Hepatocyte (in vitro differentiated cells): ENCODE data around the gene SPRR5. TPM values are rescaled to one million over a fixed set of nuclear protein-coding genes. Genes with fewer than 3 reads are reported as not detected.

Source experiments
- DNase-seq: peaks from one replicate; pipeline ENCODE4 v3.0.0-alpha.2; 2016; ENCODE audit warnings: low spot score
- H2AFZ ChIP-seq: fragments of 200-600 bp; sonication (generic); 2 replicates; pipeline ENCODE4 v1.6.0; 2016; ENCODE audit warnings: antibody characterized with exemption, mild to moderate bottlenecking
- H3K27ac ChIP-seq: fragments of 200-600 bp; sonication (generic); 2 replicates; pipeline ENCODE4 v1.5.1; 2016; ENCODE audit warnings: mild to moderate bottlenecking
- H3K27me3 ChIP-seq: fragments of 200-600 bp; sonication (generic); 2 replicates; pipeline ENCODE4 v1.6.1; 2016
- H3K36me3 ChIP-seq: fragments of 200-600 bp; sonication (generic); replicated peaks from 2 replicates; pipeline ENCODE4 v1.5.1; 2016; ENCODE audit warnings: low read depth; ENCODE audit not compliant: insufficient read depth
- H3K4me1 ChIP-seq: fragments of 200-600 bp; sonication (generic); 2 replicates; pipeline ENCODE4 v1.5.1; 2016; ENCODE audit warnings: mild to moderate bottlenecking, moderate library complexity; ENCODE audit not compliant: insufficient read depth
- H3K4me2 ChIP-seq: fragments of 200-600 bp; sonication (generic); 2 replicates; pipeline ENCODE4 v1.6.0; 2016
- H3K4me3 ChIP-seq: fragments of 200-600 bp; sonication (generic); 2 replicates; pipeline ENCODE4 v1.5.1; 2016; ENCODE audit warnings: mild to moderate bottlenecking
- H3K79me2 ChIP-seq: fragments of 200-600 bp; sonication (generic); 2 replicates; pipeline ENCODE4 v1.6.0; 2017; ENCODE audit warnings: mild to moderate bottlenecking
- H3K9me2 ChIP-seq: fragments of 200-600 bp; sonication (generic); replicated peaks from 2 replicates; pipeline ENCODE4 v1.6.0; 2017; ENCODE audit warnings: mild to moderate bottlenecking; ENCODE audit not compliant: insufficient read depth
- H3K9me3 ChIP-seq: fragments of 200-600 bp; sonication (generic); 2 replicates; pipeline ENCODE4 v1.5.1; 2016; ENCODE audit warnings: low read depth, mild to moderate bottlenecking
- H4K20me1 ChIP-seq: fragments of 200-600 bp; sonication (generic); 2 replicates; pipeline ENCODE4 v1.6.0; 2016; ENCODE audit warnings: mild to moderate bottlenecking; ENCODE audit not compliant: insufficient read depth, poor library complexity, severe bottlenecking
- EZH2 ChIP-seq: fragments of 200-600 bp; sonication (generic); IDR thresholded peaks from 2 replicates; pipeline ENCODE4 v1.6.1; 2016; ENCODE audit warnings: antibody characterized with exemption, mild to moderate bottlenecking, borderline replicate concordance
- EZH2phosphoT487 ChIP-seq: fragments of 200-600 bp; sonication (generic); IDR thresholded peaks from one replicate; pipeline ENCODE4 v1.6.1; 2018; ENCODE audit warnings: antibody characterized with exemption, mild to moderate bottlenecking, low read depth, moderate library complexity; ENCODE audit not compliant: unreplicated experiment, severe bottlenecking
- WGBS: methylation state at CpG from one replicate; pipeline ENCODE4 v1.1.6; 2016; ENCODE audit warnings: low lambda C conversion rate; ENCODE audit errors: missing lambda C conversion rate; 5-methylcytosine and 5-hydroxymethylcytosine counted together
- polyA plus RNA-seq: library from polyadenylated mRNA; unstranded; fragments of >200 nt; fragmentation: Nextera tagmentation; extraction: Ambion mirVana; gene quantifications from 2 replicates; pipeline ENCODE4 v1.2.1, GENCODE V29; 2016
- total RNA-seq: library from RNA; depleted of rRNA; stranded (reverse); fragments of >200 nt; gene quantifications from 2 replicates; pipeline ENCODE4 v1.2.3, GENCODE V29; 2014
- TF ChIP-seq, protein P1 (sequence below): fragments of 200-600 bp; sonication (generic); IDR thresholded peaks from 2 replicates; pipeline ENCODE4 v1.5.1; 2016; ENCODE audit warnings: antibody characterized with exemption, mild to moderate bottlenecking; ENCODE audit not compliant: poor library complexity

SPRR5 gene
- total and polyA plus RNA-seq, 2 experiments from 2014 or later, result not detected

DNA sequence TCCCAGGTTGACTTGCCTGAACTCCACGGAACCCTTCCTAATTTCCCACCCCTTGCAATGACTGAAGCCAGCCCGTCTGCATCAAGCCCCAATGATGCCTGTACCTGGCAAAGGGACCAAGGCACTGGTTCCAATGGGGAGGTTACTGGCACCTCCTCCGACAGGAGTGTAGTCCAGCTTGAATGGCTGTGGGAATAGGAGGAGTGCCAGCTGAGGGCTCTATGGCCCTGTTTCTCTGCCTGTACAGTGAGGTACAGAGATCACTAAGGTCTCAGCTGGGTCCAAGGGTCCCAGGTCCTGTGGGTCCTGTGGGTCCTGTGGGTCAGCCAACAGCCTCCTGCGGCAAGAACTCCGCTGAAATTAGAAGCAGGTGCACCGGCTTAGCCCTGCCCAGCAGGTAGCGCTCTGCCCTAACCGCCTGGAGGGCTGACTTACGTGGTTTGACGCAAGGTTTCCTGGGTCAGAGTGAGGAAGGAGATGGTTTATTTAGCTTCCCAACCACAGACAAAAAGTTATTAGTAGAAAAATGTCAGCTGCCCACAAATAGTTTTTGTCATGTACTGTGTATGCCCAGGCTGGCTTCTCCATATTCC lies 13.5 kb downstream of the SPRR5 start:
- Histone ChIP-seq H3K4me2 (no peak overlapping the region), H3K9me2 (no peaks in the 10 kb centered on the region), H3K79me2 (no peaks in the 10 kb centered on the region), H3K36me3 (no peaks in the 10 kb centered on the region), H3K27ac (no peak overlapping the region), H4K20me1 (no peaks in the 10 kb centered on the region), H2AFZ (no peak overlapping the region), H3K9me3 (no peaks in the 10 kb centered on the region), H3K4me1 (no peaks in the 10 kb centered on the region), H3K4me3 (no peak overlapping the region), H3K27me3 (no peaks in the 10 kb centered on the region)
- DNase-seq, result no peak
- 71% methylated on average over 10 of the region's 10 CpGs for WGBS
- TF ChIP-seq EZH2phosphoT487 (no peak), EZH2 (no peak)
- TF ChIP-seq, protein P1, sequence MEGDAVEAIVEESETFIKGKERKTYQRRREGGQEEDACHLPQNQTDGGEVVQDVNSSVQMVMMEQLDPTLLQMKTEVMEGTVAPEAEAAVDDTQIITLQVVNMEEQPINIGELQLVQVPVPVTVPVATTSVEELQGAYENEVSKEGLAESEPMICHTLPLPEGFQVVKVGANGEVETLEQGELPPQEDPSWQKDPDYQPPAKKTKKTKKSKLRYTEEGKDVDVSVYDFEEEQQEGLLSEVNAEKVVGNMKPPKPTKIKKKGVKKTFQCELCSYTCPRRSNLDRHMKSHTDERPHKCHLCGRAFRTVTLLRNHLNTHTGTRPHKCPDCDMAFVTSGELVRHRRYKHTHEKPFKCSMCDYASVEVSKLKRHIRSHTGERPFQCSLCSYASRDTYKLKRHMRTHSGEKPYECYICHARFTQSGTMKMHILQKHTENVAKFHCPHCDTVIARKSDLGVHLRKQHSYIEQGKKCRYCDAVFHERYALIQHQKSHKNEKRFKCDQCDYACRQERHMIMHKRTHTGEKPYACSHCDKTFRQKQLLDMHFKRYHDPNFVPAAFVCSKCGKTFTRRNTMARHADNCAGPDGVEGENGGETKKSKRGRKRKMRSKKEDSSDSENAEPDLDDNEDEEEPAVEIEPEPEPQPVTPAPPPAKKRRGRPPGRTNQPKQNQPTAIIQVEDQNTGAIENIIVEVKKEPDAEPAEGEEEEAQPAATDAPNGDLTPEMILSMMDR, result no peak

DNA sequence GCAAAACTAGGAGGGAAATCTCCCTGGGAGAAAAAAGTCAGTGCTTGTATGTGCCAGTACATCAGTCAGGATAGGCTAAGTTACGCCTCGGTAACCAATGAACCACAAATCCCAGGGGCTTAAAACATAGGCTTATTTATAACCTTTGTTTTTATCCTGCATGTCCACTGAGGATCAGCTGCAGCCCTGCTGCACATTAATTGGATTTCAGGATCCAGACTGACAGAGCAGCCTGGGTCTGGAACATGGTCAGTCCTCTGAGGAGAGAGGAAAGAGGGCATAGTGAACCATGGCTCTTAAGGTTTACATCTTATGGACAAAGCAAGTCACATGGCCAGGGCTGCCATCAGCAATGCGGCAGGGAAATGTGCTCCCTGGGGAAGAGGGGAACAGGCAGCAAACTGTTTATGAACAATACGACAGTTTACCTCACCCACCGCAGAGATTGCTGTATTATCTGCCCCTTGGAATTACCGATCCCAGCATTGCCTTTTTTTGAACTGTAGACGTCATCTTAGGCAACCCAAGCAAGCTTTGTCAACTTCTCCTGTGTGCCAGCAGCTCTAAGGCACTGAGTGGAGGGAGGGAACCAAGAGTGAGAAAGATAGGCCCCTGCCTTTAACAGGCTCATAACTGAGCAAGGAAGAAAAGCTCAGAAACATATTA lies 14.4 kb downstream of the SPRR5 start:
- Histone ChIP-seq H3K36me3 (no peaks in the 10 kb centered on the region), H3K27me3 (no peaks in the 10 kb centered on the region), H3K4me2 (no peak overlapping the region), H4K20me1 (no peaks in the 10 kb centered on the region), H2AFZ (no peak overlapping the region), H3K4me3 (no peak overlapping the region), H3K9me3 (no peaks in the 10 kb centered on the region), H3K79me2 (no peaks in the 10 kb centered on the region), H3K9me2 (no peaks in the 10 kb centered on the region), H3K4me1 (no peaks in the 10 kb centered on the region), H3K27ac (no peak overlapping the region)
- no peak for DNase-seq
- 74% methylated on average over 7 of the region's 7 CpGs for WGBS
- TF ChIP-seq EZH2, result no peak
- TF ChIP-seq, protein P1, result no peak
- no peak for TF ChIP-seq EZH2phosphoT487

DNA sequence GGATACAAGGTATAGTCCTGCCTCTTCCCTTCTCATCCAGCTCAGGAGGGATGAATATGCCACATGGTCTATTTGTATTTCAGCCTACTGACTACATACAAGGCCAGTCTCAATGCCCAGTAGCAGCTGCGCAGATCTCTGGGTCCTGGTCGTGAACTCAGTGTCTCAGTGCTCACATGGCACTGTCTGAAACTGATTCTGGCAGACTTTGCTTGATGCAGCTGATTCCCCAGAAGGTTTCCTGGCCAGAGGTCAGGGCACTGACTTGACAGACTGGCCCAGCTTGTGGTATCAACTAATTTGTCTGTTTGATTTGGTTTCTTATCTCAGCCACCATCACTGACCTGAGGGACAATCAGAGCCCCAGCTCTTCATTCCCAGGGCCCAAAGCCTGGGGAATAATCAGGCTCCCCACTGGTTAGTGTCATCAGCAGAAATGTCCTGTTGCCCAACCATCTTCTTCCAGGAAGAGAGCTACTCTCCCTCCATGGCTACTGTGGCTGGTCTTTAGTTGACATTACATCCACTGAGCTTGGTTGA lies 15.9 kb downstream of the SPRR5 start:
- no peaks in the 10 kb centered on the region for H3K79me2 ChIP-seq
- no peak overlapping the region for H2AFZ ChIP-seq
- H4K20me1 ChIP-seq, result no peaks in the 10 kb centered on the region
- no peaks in the 10 kb centered on the region for H3K9me2 ChIP-seq
- H3K27me3 ChIP-seq, result no peaks in the 10 kb centered on the region
- TF ChIP-seq, protein P1, result no peak
- TF ChIP-seq EZH2 (no peak), EZH2phosphoT487 (no peak)
- no peaks in the 10 kb centered on the region for H3K4me1 ChIP-seq
- no peak overlapping the region for H3K4me3 ChIP-seq
- H3K27ac ChIP-seq, result no peak overlapping the region
- H3K4me2 ChIP-seq, result no peak overlapping the region
- H3K9me3 ChIP-seq, result no peaks in the 10 kb centered on the region
- 69% methylated on average over 2 of the region's 2 CpGs for WGBS
- DNase-seq, result no peak
- H3K36me3 ChIP-seq, result no peaks in the 10 kb centered on the region
